NB4 (cell line): ENCODE measurements around the gene MEI1.

Experiments
- DNase-seq: peaks from one replicate; pipeline ENCODE4 v3.0.0; 2010; ENCODE audit warnings: low read depth
- H3K4me3 ChIP-seq: one replicate; pipeline ENCODE4 v1.5.1; 2011; ENCODE audit warnings: mild to moderate bottlenecking, low read depth, low read length, moderate library complexity
- CTCF ChIP-seq: IDR thresholded peaks from one replicate; pipeline ENCODE4 v1.5.1; 2012; ENCODE audit warnings: low read depth, low read length
- MAX ChIP-seq: IDR thresholded peaks from 2 replicates; pipeline ENCODE4 v1.6.1; 2011; ENCODE audit warnings: low read depth, low read length
- MYC ChIP-seq: IDR thresholded peaks from 2 replicates; pipeline ENCODE4 v1.6.1; 2011; ENCODE audit warnings: low read depth, low read length
- POLR2A ChIP-seq: IDR thresholded peaks from 2 replicates; pipeline ENCODE4 v1.6.1; 2011; ENCODE audit warnings: mild to moderate bottlenecking; ENCODE audit not compliant: insufficient read length; ENCODE audit errors: extremely low read depth

Gene MEI1

GRCh38 chr22:41818596-41818995 lies 119.3 kb downstream of the MEI1 start:
- H3K4me3 ChIP-seq, result no peak overlapping the region
- DNase-seq, result no peak
- TF ChIP-seq MYC (no peak), POLR2A (no peak), CTCF (no peak), MAX (no peak)

GRCh38 chr22:41819257-41819656 lies 120.0 kb downstream of the MEI1 start:
- TF ChIP-seq MAX (no peak), CTCF (no peak), MYC (no peak), POLR2A (no peak)

GRCh38 chr22:41820447-41820846 lies 121.1 kb downstream of the MEI1 start:
- TF ChIP-seq CTCF (no peak), POLR2A (no peak), MYC (no peak), MAX (no peak)
- H3K4me3 ChIP-seq, result no peak overlapping the region
- DNase-seq, result no peak

More at GRCh38 chr22:41819257-41819656, 120.0 kb downstream of the MEI1 start:
- no peak for DNase-seq
- no peak overlapping the region for H3K4me3 ChIP-seq

- DNase-seq, result peak; percentile 46
- TF ChIP-seq CTCF (no peak), MAX (no peak), MYC (no peak), POLR2A (no peak)
- no peak overlapping the region for H3K4me3 ChIP-seq
These were observed 122.4 kb downstream of the MEI1 start for GRCh38 chr22:41821471-41822316.

- DNase-seq, result peak; percentile 66
- no peak overlapping the region for H3K4me3 ChIP-seq
- TF ChIP-seq MYC (no peak), CTCF (peak; percentile 36), POLR2A (no peak), MAX (no peak)
These were observed 123.2 kb downstream of the MEI1 start for GRCh38 chr22:41822317-41823057.
